Transverse colon (tissue), 4 donors: ENCODE results near the gene OR10A4. TPM values are rescaled to one million over a fixed set of nuclear protein-coding genes. Genes with fewer than 3 reads are reported as not detected.
"Not testable (repeated sequence)": the region's sequence is repeated elsewhere in the genome, so short reads cannot be mapped to it uniquely, and the experiment has no call there.

Experiments
- DNase-seq: peaks from one replicate; pipeline ENCODE4 v3.0.0-alpha.2; 2019
- H3K27ac ChIP-seq, 4 donors: fragments of 200-600 bp; sonication (generic); 2 replicates each; pipeline ENCODE4 v1.5.1; 2016 to 2018; ENCODE audit warnings: inconsistent platforms in 4 of 4
- H3K27me3 ChIP-seq: fragments of 200-600 bp; sonication (generic); 2 replicates; pipeline ENCODE4 v1.5.1; 2017; ENCODE audit warnings: inconsistent platforms
- H3K36me3 ChIP-seq, 4 donors: fragments of 200-600 bp; sonication (generic); 2 replicates each; pipeline ENCODE4 v1.5.1; 2017 to 2019; ENCODE audit warnings: inconsistent platforms in 4 of 4
- H3K4me1 ChIP-seq, 4 donors: fragments of 200-600 bp; sonication (generic); 2 replicates each; pipeline ENCODE4 v1.5.1; 2017 to 2020; ENCODE audit warnings: inconsistent platforms in 4 of 4
- H3K4me3 ChIP-seq, 4 donors: fragments of 200-600 bp; sonication (generic); 1 replicate in 1 of 4; 2 replicates in 3 of 4; pipeline versions ENCODE4 v1.5.1 to v1.6.1; 2017 to 2019; ENCODE audit warnings: inconsistent platforms in 4 of 4
- H3K9me3 ChIP-seq, 2 donors: fragments of 200-600 bp; sonication (generic); 2 replicates each; pipeline ENCODE4 v1.5.1; 2017 to 2019; ENCODE audit warnings: inconsistent platforms in 2 of 2
- EP300 ChIP-seq: sonication (generic); formaldehyde crosslinking; IDR thresholded peaks from one replicate; pipeline ENCODE4 v1.6.1; 2017; ENCODE audit warnings: antibody characterized with exemption, low read depth
- POLR2A ChIP-seq: fragments of 450-650 bp; IDR thresholded peaks from one replicate; pipeline ENCODE4 v1.6.1; 2016; ENCODE audit warnings: antibody characterized with exemption, mild to moderate bottlenecking, moderate library complexity
- POLR2AphosphoS5 ChIP-seq, 3 donors: sonication (generic); formaldehyde crosslinking; IDR thresholded peaks; one replicate each; pipeline ENCODE4 v1.6.1; 2016; ENCODE audit warnings: antibody characterized with exemption in 3 of 3
- WGBS, 2 donors: methylation state at CpG; one replicate each; pipeline ENCODE4 v1.1.5; 2018; ENCODE audit warnings: low coverage in 1 of 2; 5-methylcytosine and 5-hydroxymethylcytosine counted together
- in situ Hi-C, 4 donors: fragments of 200-750 bp; cut with MboI; loops; one replicate each; pipeline versions ENCODE4 v1.15.0 to v1.15.1; 2017; ENCODE audit warnings: low sequenced_read_pairs in 3 of 4, low pct_ligation_motif_present in 1 of 4, low pct_unique_long_range_greater_than_20kb in 1 of 4
- intact Hi-C: fragments of 100-400 bp; cut with DNase I; formaldehyde crosslinking; loops from one replicate; pipeline ENCODE4 v1.15.1; 2023; ENCODE audit warnings: low total_unique reads
- total RNA-seq, 4 donors: library from RNA; depleted of rRNA; stranded (reverse); fragments of >200 nt; gene quantifications; one replicate each; pipeline ENCODE4 v1.1.0, GENCODE V29; 2016
- TF ChIP-seq, protein P1 (sequence below), 5 experiments: fragments of 200-600 bp in 3 of 5; fragments of 450-650 bp in 2 of 5; sonication (generic) in 3 of 5; IDR thresholded peaks; 1 replicate in 2 of 5; 2 replicates in 3 of 5; pipeline ENCODE4 v1.5.1; 2016 to 2017; ENCODE audit warnings: antibody characterized with exemption in 5 of 5, inconsistent platforms in 3 of 5, mild to moderate bottlenecking in 2 of 5, moderate library complexity in 1 of 5

The OR10A4 gene
- total RNA-seq, 4 donors from 2014 or later, result not detected

DNA sequence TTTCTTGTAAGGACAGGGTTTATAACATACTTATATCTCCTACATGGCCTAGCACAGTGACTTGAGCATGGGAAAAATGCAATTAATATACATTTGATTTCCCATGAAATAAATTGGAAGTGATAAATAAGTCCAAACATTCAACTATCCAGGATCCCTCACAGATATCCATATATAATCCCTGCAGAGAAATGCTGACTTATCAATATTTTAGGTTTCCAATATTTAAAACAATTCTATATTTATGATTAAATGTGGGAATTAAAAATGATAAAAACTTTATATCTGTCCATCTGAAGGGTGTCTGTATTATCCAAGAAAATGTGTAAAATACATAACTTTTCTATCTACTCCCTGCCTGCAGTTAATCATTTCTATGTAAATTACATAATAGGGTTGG, 6.3 kb downstream of the OR10A4 start:
- H3K9me3 ChIP-seq, result no peaks in the 10 kb centered on the region
- intact Hi-C loops, result no loop called here

DNA sequence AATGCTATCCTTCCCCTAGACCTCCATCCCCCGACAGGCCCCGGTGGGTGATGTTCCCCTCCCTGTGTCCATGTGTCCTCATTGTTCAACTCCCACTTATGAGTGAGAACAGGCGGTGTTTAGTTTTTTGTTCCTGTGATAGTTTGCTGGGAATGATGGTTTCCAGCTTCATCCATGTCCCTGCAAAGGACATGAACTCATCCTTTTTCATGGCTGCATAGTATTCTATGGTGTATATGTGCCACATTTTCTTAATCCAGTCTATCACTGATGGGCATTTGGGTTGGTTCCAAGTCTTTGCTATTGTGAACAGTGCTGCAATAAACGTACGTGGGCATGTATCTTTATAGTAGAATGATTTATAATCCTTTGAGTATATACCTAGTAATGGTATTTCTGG, 11.3 kb downstream of the OR10A4 start:
- H3K4me1 ChIP-seq, H3K4me3 ChIP-seq, in situ Hi-C loops, H3K9me3 ChIP-seq, H3K27me3 ChIP-seq, DNase-seq, H3K27ac ChIP-seq, H3K36me3 ChIP-seq: not testable (repeated sequence)
- WGBS, 2 donors, result 88 to 89% methylated on average over 5 of the region's 5 CpGs
- intact Hi-C loops, result loop anchor here (5.0 kb wide), 1 partner anchor 935 kb away; no protein-coding TSS in a partner anchor

More for the DNA sequence above, 6.3 kb downstream of the OR10A4 start:
- in situ Hi-C loops, result no loop called here
- Histone ChIP-seq H3K27me3 (no peaks in the 10 kb centered on the region), H3K36me3 (no peaks in the 10 kb centered on the region), H3K4me3 (no peak overlapping the region), H3K4me1 (no peaks in the 10 kb centered on the region), H3K27ac (no peak overlapping the region)
- DNase-seq, result no peak
- TF ChIP-seq POLR2AphosphoS5 (IDR thresholded peaks at IDR 0.05) (no peak), POLR2A (no peak), EP300 (no peak)
- TF ChIP-seq, protein P1, sequence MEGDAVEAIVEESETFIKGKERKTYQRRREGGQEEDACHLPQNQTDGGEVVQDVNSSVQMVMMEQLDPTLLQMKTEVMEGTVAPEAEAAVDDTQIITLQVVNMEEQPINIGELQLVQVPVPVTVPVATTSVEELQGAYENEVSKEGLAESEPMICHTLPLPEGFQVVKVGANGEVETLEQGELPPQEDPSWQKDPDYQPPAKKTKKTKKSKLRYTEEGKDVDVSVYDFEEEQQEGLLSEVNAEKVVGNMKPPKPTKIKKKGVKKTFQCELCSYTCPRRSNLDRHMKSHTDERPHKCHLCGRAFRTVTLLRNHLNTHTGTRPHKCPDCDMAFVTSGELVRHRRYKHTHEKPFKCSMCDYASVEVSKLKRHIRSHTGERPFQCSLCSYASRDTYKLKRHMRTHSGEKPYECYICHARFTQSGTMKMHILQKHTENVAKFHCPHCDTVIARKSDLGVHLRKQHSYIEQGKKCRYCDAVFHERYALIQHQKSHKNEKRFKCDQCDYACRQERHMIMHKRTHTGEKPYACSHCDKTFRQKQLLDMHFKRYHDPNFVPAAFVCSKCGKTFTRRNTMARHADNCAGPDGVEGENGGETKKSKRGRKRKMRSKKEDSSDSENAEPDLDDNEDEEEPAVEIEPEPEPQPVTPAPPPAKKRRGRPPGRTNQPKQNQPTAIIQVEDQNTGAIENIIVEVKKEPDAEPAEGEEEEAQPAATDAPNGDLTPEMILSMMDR (IDR thresholded peaks at IDR 0.05), result no peak

DNA sequence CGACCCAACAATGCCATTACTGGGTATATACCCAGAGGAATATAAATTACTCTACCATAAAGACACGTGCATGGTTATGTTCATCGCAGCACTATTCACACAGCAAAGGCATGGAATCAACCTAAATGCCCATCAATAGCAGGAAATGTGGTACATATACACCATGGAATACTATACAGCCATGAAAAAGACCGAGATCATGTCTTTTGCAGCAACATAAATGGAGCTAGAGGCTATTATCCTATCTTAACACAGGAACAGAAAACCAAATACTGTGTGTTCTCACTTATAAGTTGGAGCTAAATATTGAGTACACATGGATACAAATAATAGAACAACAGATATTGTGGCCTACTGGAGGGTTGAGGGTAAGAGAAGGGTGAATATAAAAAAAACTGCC, 12.4 kb downstream of the OR10A4 start:
- Histone ChIP-seq H3K4me3 (no peak overlapping the region), H3K27me3 (no peaks in the 10 kb centered on the region), H3K36me3 (no peaks in the 10 kb centered on the region), H3K9me3 (no peaks in the 10 kb centered on the region), H3K27ac (no peak overlapping the region), H3K4me1 (no peaks in the 10 kb centered on the region)
- in situ Hi-C loops, result no loop called here
- no peak for DNase-seq
- TF ChIP-seq POLR2A (no peak), EP300 (no peak), POLR2AphosphoS5 (IDR thresholded peaks at IDR 0.05) (no peak)
- TF ChIP-seq, protein P1 (IDR thresholded peaks at IDR 0.05), result no peak
- WGBS, 2 donors, result 89% methylated on average over 4 of the region's 4 CpGs
- intact Hi-C loops, result loop anchor here (5.0 kb wide), 1 partner anchor 933 kb away; no protein-coding TSS in a partner anchor

DNA sequence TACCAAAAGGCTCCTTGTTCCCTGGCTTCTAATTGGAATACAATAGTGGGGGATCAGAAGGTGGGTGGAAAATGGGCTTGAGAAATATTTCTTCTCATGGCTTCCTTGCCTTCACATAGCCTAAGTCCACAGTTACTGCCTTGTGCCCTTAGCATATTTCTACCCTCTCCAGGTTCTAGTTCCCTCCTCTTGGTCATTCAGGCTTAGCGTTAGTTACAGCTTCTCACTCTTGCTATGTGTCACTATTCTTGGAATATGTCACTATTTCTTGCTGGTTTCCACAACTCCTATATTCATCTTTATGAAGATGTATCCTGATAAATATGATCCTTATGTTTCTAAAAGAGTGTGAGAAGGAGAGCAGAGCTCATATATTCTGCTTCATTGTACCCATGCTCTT, 13.4 kb downstream of the OR10A4 start:
- DNase-seq, result no peak
- H3K4me3 ChIP-seq, result no peak overlapping the region
- H3K27ac ChIP-seq, result no peak overlapping the region
- H3K4me1 ChIP-seq, result no peaks in the 10 kb centered on the region
- no peaks in the 10 kb centered on the region for H3K9me3 ChIP-seq
- H3K27me3 ChIP-seq, result no peaks in the 10 kb centered on the region
- 77 to 88% methylated on average over 1 of the region's 1 CpG for WGBS, 2 donors
- H3K36me3 ChIP-seq, result no peaks in the 10 kb centered on the region
- intact Hi-C loops, result loop anchor here (5.0 kb wide), 1 partner anchor 932 kb away; no protein-coding TSS in a partner anchor
- TF ChIP-seq, protein P1 (IDR thresholded peaks at IDR 0.05), result no peak
- TF ChIP-seq EP300, result no peak
- TF ChIP-seq POLR2A, result no peak
- TF ChIP-seq POLR2AphosphoS5 (IDR thresholded peaks at IDR 0.05), result no peak
- in situ Hi-C loops, result no loop called here

DNA sequence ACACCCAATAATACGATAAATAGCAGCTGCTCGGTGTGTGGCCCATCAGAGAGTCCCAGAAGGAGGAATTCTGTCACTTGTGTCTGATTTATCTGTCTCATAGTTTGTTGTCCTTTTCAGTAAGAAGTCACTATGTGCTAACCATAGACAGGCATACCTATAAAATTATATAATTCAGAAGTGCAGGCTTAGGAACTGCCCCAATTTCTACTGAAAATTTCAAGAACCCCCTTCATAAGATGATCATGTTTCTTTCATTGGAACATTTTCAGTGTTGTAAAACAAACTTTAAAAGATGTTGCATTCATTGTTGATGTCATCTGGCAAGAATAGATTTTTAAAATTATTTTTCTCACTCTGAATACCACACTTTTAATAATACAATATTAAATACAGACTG, 16.0 kb downstream of the OR10A4 start, which contains the start of gene OR2D2:
TSS of gene OR2D2 (minus strand) at position 101 of the 400 bp plus-strand sequence. CDS start at position 101, 0 bp downstream.
- no peaks in the 10 kb centered on the region for H3K9me3 ChIP-seq
- H3K27me3 ChIP-seq, result no peaks in the 10 kb centered on the region
- intact Hi-C loops (no loop called here), in situ Hi-C loops (no loop called here)
- H3K36me3 ChIP-seq, result no peaks in the 10 kb centered on the region
- H3K4me1 ChIP-seq, result no peaks in the 10 kb centered on the region
- WGBS, 2 donors, result 73 to 95% methylated on average over 2 of the region's 2 CpGs
- H3K4me3 ChIP-seq, result no peak within 1 kb of the TSS
- TF ChIP-seq EP300, result no peak
- TF ChIP-seq POLR2AphosphoS5 (IDR thresholded peaks at IDR 0.05), result no peak
- no peak for TF ChIP-seq POLR2A
- TF ChIP-seq, protein P1 (IDR thresholded peaks at IDR 0.05), result no peak
- no peak for DNase-seq
- H3K27ac ChIP-seq, result no peak within 1 kb of the TSS
